Stomach (tissue), 4 donors: Measurements from ENCODE around the gene NNMT.

ENCODE experiments used
- CTCF ChIP-seq, 7 experiments: fragments of 450-650 bp in 4 of 7; fragments of 200-600 bp in 3 of 7; sonication (generic) in 3 of 7; IDR thresholded peaks; one replicate each; pipeline ENCODE4 v1.5.1; 2016 to 2019; ENCODE audit warnings: antibody characterized with exemption in 7 of 7, control low read depth in 2 of 7, mild to moderate bottlenecking in 1 of 7
- POLR2A ChIP-seq, 4 donors: fragments of 450-650 bp; IDR thresholded peaks; one replicate each; pipeline ENCODE4 v1.6.1; 2016; ENCODE audit warnings: antibody characterized with exemption in 4 of 4, control low read depth in 2 of 4, mild to moderate bottlenecking in 1 of 4, moderate library complexity in 1 of 4
- POLR2AphosphoS5 ChIP-seq, 3 donors: sonication (generic); formaldehyde crosslinking; IDR thresholded peaks; one replicate each; pipeline ENCODE4 v1.6.1; 2016; ENCODE audit warnings: antibody characterized with exemption in 3 of 3

- TF ChIP-seq POLR2AphosphoS5 (IDR thresholded peaks at IDR 0.05) (no peak), CTCF (IDR thresholded peaks at IDR 0.05) (no peak), POLR2A (IDR thresholded peaks at IDR 0.05) (no peak)
Measured at GRCh38 chr11:114342476-114342875, 46.3 kb downstream of the NNMT start.
